Measurements from ENCODE around the gene PHYKPL.

Gene PHYKPL

DNA sequence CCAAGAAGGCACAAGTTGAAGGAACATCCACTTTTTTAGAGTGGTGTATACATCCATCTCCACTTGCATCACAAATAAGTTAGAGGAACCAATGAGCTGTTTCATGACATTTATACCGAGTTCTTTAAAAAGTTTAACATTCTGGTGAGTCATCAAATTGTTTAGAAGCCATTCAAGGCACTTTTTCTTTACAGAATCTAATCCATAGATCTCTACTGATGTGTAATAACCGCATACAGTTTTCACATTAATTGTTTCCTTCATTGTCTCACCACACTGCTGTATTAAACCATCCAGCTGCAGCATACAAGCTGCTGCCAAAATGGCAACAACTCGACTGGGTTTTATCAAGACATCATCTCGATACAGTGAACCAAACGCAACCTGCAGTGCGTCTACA lies 46.2 kb downstream of the PHYKPL start:
- DNase-seq = no peak
- no peak for ATAC-seq

DNA sequence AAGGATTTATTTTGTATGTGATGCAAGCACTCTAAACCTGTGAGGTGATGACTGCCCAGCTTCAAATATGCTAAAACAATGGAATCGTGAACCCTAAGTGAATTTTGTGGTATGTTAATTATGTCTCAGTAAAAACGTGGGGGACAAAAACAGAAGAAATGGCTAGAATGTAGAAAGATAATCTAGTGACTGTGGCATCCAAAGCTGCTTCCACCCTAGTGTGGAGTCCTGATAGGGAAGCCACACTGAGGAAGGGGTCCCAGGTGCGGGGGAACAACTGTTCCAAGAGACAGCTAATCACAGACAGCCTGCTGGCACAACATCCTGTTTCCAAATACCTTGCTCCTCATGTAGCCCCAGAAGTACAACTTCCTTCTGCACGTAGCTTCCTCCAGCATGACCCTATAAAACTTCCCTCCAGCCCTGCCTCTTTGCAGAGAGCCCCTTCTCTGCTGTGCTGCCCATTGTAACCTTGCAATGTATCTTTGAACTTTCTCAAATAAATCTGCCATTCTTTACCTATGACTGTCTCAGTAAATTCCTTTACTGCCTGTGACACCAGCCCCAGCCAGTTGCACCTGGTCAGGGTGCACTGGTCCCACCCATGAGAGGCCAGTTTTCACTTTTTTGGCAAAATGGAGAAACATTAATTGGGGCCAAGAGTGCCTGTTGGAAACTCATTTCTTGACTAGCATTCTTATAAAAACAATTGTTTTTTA lies 50.3 kb downstream of the PHYKPL start:
- DNase-seq (no peak), ATAC-seq (no peak)

DNA sequence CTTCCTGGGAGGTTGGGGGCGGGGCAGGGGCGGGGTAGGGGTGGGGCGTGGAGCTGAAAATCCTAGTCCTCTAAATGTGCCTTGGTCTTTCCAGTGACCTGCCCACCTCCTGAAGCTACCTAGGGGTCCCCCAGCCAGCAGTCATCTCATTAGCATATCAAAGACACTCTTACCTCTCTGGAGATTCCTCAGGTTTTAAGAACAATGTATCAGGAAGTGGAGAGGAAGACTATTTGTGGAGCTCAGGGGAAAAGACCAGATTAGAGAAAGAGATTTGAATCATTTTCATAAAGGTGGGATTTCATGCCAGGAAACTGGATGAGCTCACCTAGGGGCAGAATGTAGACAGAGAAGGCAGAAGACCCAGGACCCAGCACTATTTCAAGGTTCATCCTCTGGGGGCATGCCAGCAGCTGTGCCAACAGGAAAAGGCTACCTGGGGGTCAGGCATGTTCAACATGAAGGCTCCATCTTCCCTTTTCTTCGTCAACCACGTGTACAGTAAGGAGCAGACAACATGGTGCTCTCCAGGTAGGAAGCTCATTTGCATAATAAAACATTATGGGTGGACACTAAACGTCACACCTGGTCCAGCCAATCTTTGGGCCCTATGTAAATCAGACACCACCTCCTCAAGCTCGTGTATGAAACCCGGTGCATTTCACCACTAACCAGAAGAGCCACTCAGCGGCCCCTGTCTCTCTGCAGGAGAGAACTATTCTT lies 52.3 kb downstream of the PHYKPL start:
- ATAC-seq (no peak), DNase-seq (no peak)

DNA sequence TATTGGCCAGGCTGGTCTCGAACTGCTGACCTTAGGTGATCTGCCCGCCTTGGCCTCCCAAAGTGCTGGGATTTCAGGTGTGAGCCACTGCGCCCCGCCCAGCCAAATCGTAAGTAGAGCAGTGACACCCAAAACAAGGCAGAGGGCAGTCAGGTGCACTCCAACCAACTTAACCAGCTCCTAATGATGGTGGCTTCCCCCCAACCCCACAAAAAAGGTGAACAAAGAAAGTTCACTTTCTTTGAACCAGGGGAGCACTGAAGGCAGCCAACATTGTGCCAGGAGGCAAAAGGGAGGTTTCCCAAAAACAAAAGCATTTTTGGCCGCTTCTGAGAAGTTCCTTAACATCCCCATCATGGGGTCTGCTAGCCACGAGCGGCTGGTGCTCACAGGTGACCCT lies 55.0 kb downstream of the PHYKPL start:
- DNase-seq (no peak), ATAC-seq (no peak)

DNA sequence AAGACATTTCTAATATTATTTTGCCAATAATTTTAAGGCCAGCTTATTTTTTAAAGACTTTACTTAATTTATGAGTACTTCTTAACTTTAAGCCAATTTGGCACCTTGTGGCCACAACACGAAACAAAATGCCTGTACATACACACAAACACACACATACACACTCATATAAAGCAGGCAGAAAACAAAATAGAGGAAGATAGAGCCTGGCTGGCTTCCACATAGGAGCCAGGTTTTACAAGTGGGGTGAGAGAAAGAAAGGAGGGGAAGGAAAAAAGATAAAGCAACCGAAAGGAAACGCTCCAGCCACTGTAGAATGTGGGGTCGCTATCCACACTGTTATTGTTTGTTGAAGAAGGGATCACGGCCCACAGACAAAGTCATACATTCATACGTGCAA lies 55.8 kb downstream of the PHYKPL start:
- ATAC-seq (no peak), DNase-seq (no peak)

DNA sequence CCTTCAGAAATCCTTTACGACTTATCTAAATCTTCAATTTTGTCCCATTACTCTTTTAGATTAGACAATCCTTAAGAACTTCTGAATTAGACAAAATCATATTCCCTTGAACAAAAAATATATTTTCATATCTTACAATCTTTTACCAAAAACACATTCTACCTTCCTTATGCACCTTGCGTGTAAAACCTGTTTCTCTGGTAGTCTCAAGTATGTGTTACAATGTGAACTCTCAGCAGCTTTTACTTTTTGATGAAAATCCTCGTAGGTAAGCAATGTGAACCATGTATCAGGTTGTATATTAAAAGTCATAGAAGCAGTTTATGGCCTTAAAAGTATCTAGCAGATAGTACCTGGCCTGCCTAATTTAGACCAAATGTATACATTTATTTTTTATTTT lies 58.1 kb downstream of the PHYKPL start:
- no peak for ATAC-seq
- no peak for DNase-seq

DNA sequence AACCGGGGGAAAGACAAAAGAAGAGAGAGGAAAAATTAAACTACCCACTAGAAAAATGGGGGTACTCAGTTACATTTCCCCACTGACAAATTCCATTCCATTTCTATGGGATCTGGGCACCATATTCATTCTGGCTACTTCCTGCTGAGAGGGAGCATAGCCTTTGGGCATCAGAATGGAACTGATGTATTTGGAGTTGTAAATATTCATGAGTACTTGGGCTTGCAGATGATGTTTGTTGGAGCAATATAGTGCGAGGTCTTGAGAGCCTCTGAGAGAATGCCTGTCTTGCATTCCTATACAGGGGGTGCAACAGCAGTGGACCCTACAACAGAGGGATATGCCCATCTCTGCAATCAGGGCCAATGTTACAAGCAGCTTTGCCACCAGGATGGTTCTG lies 62.1 kb downstream of the PHYKPL start:
- DNase-seq = no peak
- ATAC-seq = no peak

DNA sequence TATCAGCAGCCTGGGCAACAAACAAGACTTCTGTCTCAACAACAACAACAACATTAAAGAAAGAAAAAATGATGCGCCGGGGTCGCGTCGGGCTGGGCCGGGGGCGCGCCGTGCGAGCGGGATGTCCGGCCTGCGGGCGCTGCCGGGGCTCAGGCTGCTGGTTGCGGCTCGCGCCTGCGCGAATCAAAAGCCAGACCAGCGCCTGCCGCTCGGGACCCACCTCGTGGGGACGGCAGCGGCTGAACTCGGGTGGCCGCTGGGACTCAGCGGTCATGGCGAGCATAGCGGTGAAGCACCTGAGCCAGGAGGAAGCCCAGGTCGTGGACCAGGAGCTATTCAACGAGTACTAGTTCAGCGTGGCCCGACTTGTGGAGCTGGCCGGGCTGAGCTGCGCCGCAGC lies 67.0 kb downstream of the PHYKPL start:
- DNase-seq (no peak), ATAC-seq (no peak)

- DNase-seq = peak; percentile 96
- peak; percentile 98 for ATAC-seq
Observed at GRCh38 chr5:178163772-178164735, 68.5 kb downstream of the PHYKPL start.

GRCh38 chr5:178162481-178162880 lies 70.1 kb downstream of the PHYKPL start:
- DNase-seq = no peak
- no peak for ATAC-seq

DNA sequence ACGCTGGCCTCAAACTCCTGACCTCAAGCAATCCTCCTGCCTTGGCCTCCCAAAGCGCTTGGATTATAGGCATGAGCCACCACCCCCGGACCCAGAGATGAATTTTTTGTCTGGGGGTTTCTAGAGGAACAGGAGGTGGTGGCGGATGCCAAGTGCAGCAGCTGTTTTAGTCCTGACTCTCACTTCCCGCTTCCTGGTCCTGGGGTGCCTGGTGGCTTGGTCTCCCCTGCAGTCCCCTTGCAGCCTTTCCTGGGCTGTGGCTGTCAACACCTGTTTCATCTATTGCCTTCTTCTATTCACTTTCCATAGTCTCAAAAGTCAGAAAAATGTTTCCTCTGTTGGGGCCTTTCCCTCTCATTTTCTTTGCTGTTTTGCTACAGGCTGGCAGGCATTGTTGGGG lies 72.4 kb downstream of the PHYKPL start:
- no peak for DNase-seq
- ATAC-seq = no peak

Measured in stimulated activated naive CD8-positive, alpha-beta T cell treated with anti-CD3 and anti-CD28 coated beads, Interleukin-15, Interleukin-2, amounts not matched to agents 100 U/mL and 50 U/mL, for 24 hours (primary cell).